GF-D8 (cell line): Measurements from ENCODE around the gene APBB1IP.
A peak's percentile ranks its signal among the peaks of the same experiment; 100 is the strongest.

Source experiments
- DNase-seq: peaks from one replicate; lab custom pipeline; 2025; lab: John Stamatoyannopoulos, UW

The APBB1IP gene

DNA sequence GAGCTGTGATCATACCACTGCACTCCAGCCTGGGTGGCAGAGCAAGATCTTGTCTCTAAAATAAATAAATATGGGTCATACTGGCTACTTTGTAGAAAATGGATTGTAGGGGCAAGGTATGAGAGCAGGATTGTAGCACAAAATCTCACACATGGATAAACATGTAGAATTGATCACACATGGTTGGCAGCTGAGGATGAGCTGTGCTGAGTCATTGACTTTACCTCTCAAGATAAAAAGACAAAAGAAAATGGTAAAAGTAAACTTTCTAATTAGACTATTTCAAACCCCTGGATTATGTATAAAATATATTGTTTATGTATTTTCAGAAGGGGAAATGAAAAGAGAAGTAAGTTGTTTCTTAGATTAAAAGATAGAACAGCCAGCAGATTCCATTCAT lies 69.3 kb downstream of the APBB1IP start:
- DNase-seq = no peak

DNA sequence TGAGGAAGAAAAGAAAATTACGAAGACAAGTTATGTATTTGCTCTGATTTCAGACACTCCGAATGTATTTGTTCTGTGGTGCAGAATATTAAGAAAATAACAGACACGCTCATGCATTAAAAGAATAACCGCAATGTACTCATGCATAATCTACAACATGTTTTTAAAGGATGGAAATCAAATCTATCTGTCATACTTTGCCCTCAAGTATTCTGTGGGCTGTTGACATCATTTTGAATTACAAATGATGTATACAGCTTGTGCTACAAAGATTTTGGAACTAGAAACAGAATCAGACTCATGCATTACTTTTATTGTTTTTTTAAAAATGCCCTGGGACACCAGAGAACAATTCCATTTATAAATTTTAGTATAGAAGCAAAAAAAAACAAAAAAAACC lies 69.9 kb downstream of the APBB1IP start:
- no peak for DNase-seq

DNA sequence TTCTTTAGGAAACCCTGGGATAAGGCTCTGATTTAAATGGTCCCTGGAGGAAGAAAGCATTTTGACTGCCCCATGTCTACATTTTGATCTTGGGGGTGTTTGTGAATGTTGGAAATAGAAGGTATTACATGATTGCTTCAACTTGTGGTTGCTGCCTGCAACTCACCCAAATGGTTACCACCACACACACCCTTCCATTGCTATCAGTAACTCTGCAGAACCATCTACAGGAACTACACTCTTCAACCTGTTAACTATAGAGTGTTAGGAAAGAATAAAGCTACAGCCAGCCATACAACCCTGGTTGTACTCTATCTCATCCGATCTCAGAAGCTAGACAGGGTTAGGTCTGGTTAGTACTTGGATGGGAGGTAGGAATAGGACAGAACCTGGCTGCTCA lies 71.2 kb downstream of the APBB1IP start:
- no peak for DNase-seq

DNA sequence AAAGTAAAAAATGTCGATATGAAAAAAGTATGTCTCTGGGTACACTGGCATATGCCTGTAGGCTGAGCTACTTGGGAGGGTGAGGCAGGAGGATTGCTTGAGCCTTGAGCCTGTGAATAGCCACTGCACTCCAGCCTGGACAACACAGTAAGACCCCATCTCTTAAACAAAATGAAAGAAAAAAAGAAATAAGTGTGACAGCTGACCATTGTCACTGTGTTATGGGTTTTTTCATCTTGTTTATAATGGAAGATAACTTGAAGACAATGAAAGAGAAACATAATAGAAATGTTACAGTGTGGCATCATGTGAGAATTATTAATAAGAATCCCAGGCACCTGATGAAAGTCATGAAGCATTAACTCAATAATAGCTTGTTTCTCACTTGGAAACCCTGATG lies 75.0 kb downstream of the APBB1IP start:
- DNase-seq = no peak

DNA sequence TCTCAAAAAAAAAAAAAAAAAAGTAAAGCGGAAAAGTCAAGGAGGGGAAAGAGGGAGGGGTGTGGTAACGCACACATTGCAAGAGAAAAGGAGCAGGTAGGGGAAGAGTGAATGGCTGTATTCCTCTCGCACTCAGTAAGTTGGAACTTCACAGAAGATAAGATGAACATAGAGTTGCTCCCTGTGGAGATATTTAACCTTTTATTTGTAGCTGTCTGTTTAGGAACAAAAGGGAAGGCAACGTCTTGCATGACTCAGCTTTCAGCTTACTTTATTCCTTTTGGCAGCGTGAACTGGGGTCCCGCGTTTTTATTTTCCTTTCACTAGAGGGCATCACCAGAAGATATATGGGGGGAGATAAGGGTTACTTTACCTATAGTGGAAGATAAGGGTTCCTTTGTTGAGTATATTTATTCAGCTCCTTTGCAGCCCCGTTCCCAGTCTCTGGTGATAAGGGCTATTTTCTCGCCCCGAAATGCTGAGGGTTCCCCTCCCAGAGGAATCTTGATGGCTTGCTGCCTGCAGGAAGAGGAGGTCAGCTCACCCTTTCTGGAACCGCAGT lies 78.5 kb downstream of the APBB1IP start:
- DNase-seq = no peak

DNA sequence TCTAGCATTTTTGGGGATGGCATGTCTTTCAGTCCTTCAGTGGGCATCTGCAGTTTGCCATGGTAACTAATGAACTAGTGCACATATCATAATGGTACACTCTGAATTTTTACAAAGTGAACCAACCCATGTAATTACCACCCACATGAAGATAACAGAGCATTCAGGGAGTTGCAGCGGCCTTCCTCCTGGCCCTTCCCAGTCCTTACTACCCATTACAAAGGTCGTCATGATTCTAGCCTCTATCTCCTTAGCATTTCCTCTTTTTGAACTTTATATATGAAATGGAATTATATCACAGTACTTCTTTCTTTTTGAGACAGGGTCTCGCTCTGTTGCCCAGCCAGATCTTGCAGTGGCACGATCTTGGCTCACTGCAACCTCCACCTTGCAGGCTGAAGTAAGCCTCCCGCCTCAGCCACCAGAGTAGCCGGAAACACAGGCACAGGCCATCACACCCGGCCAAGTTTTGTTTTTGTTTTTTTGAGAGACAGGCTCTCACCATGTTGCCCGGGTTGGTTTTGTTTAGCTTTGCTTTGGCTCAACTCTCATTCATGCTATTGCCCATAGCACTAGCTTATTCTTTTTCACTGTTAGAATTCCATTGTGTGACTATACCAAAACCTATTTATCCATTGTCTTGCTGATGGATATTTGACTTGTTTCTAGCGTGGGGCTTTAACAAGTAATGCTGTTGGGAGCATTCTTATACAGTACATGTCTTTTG lies 79.2 kb downstream of the APBB1IP start:
- no peak for DNase-seq

DNA sequence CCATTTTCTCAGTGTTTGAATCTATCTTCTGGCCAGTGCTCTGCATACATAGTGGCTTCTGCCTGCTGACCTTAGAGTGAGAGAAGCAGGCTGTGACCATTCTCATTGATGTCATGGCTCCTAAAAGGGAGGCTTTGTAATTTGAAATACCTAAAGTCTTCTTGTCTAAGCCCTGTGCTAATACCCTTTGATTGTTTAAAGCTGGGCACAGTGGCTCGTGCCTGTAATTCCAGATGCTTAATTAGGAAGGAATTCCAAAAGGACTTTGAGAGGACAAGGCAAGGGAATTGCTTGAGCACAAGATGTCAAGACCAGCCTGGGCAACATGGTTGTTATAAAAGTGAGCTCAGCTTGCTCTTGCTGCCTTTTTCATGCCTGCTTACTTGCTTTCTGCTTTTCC lies 81.7 kb downstream of the APBB1IP start:
- DNase-seq = no peak

DNA sequence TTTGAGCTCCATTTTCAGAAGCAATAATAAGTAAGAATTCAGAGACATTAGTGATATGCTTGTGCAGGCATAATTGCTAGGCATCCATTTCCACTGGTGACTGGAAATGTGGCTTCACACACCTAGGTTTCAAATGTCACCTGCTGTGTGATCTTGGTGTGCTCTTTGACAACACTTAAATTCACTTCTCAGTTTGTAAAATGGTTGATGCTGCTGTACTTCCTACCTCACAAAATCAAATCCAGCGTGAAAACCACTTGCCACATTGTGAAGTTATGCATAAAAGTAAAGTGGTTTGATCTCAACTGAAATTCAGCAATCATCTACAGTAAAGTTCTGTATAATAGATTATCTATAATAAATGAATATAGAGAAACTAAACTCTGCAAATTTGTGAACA lies 82.4 kb downstream of the APBB1IP start:
- no peak for DNase-seq

DNA sequence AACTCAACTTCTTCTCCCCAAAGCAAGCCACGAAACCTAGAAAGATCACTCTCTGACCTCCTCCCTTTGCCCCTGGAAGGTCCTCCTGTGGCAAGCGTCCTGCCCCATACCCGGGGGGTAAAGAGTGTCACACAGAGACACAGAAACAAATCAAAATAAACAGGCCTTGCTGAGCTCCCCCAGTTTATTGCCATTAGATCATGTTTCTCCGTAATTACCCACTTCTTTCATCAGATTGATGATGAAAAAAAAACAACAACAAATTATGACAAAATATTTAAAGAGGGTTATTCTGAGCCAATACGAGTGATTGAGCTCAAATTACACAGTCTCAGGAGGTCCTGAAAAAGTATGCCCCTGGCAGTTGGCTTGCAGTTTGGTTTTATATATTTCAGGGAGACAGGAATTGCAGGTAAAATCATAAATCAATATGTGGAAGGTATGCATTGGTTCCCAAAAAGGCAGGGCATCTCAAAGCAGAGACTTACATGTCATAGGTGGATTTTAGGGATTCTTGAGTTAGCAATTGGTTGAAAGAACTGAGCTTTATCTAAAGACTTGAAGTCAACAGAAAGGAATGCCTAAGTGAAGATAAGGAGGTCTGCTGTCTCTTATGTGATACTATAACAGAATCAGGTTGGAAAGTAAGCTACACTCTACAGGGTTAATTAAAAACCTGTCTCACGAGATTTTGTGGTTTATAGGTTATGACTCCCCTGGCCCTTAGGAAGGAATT lies 86.2 kb downstream of the APBB1IP start:
- no peak for DNase-seq

DNA sequence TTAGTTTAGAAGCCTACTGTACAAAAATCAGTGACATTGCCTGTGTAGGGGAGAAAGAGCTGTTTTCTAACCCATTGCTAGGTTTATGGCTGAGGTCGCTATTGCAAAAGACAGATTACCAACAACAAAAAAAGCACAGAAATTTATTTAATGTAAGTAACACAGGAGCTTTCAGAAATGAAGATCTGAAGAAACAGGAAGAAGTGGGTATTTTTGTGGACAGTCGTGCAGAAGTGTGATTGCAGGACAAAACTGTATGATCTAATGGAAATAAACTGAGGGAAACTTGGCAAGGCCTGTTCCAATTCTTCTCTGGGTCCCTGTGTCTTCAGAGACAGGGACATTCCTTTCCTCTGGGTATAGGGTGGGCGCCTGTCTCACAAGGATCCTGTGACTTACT lies 87.4 kb downstream of the APBB1IP start:
- no peak for DNase-seq

DNA sequence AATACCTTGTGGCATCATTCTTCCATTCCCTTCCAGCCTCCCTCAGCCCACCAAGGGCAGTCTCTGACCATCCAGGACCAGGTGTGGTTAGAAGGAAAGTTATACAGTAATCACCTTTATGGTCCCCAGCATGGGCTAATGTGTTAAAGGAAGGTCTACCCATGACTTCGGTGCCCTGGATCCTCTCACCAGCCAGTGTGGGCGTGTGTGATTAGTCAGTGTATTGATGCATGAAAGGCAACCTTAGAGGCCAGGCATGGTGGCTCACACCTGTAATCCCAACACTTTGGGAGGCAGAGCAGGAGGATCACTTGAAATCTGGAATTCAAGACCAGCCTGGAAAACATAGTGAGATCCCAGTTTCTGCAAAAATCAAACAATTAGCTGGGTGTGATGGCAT lies 88.9 kb downstream of the APBB1IP start:
- no peak for DNase-seq

DNA sequence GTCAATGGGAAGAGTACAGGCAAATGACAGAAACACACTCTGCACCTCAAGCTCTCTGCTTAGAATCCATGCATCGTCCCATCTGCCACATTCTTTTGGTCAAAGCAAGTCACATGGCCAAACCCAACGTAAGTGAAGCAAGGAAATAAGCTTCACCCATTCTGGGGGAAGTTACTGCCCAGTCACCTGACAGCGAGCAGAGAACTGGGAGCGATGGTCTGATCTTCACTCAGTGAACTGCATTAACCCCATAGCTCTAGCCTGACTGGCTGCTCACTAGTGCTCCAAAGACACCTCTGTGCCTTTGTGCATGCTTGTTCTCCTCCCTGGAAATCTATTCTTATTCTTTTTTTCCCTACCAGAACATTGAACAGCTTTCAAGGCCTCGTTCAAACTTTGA lies 89.9 kb downstream of the APBB1IP start:
- no peak for DNase-seq

DNA sequence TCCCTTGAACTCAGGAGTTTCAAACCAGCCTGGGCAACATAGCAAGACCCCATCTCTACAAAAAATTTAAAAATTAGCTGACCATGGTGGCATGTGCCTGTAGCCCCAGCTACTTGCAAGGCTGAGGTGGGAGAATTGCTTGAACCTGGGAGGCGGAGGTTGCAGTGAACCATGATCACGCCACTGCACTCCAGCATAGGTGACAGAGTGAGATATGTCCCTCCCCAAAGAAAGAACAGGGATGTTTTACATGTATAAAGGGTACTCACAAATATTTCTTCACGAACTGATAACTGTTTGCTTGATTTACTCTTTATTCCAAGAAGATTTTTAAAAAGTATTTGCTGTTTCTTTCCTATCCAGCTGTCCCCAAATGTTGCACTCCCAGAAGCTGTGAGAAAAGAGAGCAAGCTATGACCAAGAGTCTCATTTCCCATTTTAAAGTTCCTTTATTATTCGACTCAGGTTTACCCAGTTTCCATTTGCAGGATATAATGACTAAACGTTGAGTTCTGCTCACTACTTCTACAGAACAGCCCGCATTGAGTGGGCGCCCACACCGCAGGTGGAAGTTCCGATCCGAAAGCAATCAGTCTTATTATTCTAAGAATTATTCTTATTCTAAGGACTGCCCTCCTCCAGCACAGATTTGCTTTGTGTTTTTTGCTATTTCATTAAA lies 90.7 kb downstream of the APBB1IP start:
- DNase-seq = no peak

DNA sequence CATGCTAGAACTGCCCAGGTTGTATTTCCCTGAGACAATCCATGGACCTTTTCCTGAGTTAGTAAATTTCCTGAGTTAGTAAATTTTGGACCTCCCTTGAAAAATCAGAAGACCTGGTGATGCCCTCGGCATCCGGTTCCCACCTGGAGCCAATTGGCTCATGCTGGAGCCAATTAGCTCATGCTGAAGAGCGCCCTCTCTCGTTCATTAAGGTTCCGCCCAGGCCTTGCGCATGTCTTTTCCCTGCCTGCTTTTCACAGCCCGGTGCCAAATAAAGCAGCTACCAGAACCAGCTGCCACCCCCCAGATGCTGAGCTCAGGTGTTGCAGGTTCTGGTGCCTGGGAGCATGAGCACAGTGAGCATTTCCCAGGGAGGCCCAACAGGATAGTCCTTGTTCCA lies 96.2 kb downstream of the APBB1IP start:
- no peak for DNase-seq

DNA sequence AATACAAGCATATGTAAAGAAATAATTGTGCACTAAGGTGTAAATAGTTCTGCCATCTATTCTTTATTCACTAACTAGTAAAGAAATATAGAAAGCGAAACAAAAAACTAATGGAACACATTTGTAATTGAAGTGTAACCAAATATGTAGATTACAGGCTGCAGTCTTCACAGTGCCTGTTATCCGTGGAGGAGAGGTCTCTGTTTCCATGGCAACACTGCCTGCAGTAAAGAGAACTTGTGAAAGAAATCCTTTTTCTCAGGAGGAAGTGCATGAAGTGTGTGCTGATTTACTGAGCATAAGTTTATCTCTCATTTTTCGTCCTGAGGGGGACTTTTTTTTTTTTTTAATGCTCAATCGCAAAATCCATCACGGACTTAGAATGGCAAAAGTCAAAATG lies 102.5 kb downstream of the APBB1IP start:
- no peak for DNase-seq

DNA sequence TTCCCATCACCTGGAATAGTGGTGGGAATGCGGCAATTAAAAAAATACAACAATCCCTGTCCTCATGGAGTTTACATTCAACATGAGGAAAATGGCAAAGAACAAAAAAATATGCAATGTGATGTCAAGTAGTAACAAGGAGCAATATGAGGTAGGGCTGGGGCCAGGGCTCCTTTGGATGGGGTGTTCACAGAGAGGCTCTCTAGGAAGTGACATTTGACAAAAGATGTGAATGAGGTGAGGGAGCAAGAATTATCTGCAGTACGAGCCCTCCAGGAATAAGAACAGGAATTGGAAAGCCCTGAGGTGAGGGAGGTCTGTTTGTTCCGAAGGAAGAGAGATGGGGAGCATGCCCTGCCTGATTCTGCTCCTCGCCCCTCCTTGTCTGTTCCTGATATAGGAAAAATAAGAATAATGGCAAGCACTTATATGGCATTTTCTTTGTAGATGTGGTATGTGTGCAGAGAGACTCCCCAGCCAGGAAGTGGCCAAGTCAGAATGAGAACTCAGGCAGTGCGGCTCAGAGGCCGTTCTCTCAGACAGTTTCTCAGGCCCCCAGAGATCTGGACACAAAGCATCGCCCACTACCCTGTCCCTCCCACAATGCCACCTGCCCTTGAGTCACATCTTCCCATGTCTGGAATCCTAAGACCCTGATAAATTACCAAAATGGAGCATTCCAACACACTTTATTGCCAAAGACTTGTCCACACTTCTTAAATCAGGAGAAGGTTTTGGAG lies 105.6 kb downstream of the APBB1IP start:
- DNase-seq = no peak

DNA sequence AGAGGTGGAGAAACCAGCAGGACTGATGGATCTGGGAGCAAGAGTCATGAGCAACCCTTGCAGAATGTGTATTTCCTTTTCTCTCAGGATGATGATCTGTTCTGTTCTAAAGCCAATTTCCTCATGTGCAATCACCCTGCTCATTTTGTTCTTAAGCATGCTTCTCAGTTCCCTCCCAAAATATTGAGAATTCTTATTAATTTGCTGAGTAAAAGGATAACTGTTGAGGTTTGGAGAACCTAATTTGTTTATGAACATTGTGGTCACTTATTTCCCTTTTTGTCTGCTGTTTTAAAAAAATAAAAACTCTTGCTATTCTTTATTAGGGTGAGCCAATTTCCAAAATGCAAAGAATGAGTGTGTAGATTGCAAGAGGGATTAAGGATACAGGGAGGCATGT lies 106.8 kb downstream of the APBB1IP start:
- no peak for DNase-seq

DNA sequence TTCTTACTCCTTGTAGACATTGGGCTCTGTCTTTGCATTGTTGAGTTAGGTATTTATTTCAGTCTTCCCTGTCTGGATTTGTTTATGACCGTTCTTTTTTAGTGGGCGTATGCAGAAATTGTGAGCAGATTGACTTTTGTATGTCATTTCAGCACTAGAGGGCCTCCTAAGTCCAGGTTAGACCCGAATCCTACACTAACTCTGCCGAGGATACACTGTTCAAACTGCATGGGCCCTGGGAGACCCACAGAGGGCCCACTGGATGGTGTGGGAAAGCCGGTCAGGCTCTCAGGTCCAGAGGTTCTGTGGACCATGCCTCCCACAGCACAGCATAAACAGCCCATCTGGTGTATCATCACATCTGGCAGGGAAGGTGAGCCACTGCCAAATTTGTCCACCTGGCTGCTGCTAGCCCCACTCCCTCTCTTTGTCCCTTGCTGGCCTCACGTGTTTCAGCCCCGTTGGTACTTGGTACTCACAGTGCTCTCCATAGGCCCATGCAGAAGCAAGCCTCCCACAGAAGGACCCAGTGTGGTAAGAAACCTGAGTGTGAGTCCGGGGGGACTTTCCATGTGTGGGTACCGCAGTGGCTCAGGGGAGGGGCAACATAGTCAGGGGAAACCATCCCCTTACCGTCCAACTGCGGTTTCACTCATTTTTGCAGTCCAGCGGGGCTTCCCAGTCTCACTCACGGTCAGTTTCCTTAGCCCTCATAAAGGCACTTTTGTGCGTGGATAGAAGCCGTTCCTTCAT lies 112.8 kb downstream of the APBB1IP start:
- DNase-seq = no peak

DNA sequence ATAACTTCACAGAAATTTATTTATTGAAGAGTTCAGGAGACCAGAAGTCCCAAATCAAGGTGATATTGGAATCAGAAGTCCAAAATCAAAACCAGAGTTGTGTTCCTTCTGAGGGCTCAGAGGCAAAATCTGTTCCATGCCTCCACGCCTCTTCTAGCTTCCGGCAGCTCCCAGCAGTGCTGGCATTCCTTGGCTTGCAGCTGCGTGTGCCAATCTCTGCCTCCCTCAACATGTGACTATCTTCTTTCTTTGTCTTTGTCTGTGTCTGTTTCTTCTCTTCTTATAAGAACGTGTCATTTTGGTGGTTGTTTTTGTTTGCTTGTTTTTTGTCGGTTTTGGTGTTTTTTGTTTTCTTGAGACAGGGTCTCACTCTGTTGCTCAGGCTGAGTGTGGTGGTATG lies 116.1 kb downstream of the APBB1IP start:
- no peak for DNase-seq

DNA sequence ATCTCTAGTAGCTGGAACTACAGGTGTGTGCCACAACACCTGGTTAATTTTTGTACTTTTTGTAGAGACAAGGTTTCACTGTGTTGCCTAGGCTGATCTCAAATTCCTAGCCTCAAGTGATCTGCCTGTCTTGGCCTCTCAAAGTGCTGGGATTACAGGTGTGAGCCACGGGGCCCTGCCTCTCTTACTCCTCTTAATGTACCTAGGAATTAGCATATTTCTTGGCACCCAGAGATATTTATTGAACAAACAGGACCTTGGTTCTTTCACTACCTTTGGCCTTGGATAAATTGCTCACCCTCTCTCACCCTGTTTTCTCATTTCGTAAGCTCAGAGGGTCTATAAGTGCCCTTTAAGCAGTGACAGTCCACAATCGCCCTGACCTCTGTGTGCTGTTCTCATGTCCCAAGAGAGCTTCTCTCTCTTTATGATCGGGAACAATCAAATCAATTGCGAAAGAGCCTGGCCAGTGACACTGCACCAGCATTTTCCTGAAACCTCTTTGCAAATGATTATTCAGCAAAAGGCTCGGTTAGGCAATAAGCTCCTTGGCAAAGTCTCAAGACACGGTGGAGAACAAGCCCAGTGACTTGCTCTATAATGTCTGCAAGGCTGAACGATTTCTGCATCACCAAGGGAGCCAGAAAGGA lies 117.7 kb downstream of the APBB1IP start:
- peak; percentile 85 for DNase-seq
